ENCODE data around the gene SEL1L2. TPM values are rescaled to one million over a fixed set of nuclear protein-coding genes. Genes with fewer than 3 reads are reported as not detected.

Gene SEL1L2
- polyA plus RNA-seq, 10 donors: 0.63 TPM; not detected in 9

- DNase-seq: no peak
Observed at GRCh38 chr20:13814672-13815071, 175.7 kb downstream of the SEL1L2 start.

- no peak for DNase-seq
Observed at GRCh38 chr20:13813910-13814309, 176.5 kb downstream of the SEL1L2 start.

GRCh38 chr20:13810446-13810845 lies 180.0 kb downstream of the SEL1L2 start:
- no peak for DNase-seq

- no peak for DNase-seq
Observed at GRCh38 chr20:13809855-13810254, 180.6 kb downstream of the SEL1L2 start.

- no peak for DNase-seq
Observed at GRCh38 chr20:13809373-13809772, 181.0 kb downstream of the SEL1L2 start.

- peak; percentile 68 to 84 (median 83) for DNase-seq
Observed at GRCh38 chr20:13800728-13801134, 189.7 kb downstream of the SEL1L2 start.

GRCh38 chr20:13799974-13800373 lies 190.4 kb downstream of the SEL1L2 start:
- DNase-seq: no peak

Other genes with a start within 250 kb of the SEL1L2 start
- gene ESF1, start 205.7 kb downstream of the SEL1L2 start, polyA plus RNA-seq (ENCODE audit: insufficient read length in 10 of 10): 10 to 100 TPM; 14.5 to 20.0 (median 17.7) TPM
- gene NDUFAF5, start 205.6 kb downstream of the SEL1L2 start, polyA plus RNA-seq (ENCODE audit: insufficient read length in 10 of 10): 10 to 100 TPM; 13.6 to 24.8 (median 18.1) TPM
- gene MACROD2, start 4.9 kb upstream of the SEL1L2 start, polyA plus RNA-seq (ENCODE audit: insufficient read length in 10 of 10): 1 to 10 TPM; 2.4 to 5.0 (median 3.6) TPM